GM12872 (cell line): ENCODE measurements around the gene CACNA2D1.

ENCODE experiments used
- TF ChIP-seq, protein P1 (sequence below): IDR thresholded peaks from 3 replicates; pipeline ENCODE4 v1.5.1; 2011; ENCODE audit warnings: low read depth, mild to moderate bottlenecking, low read length, moderate library complexity; ENCODE audit not compliant: insufficient read depth

CACNA2D1 gene

DNA sequence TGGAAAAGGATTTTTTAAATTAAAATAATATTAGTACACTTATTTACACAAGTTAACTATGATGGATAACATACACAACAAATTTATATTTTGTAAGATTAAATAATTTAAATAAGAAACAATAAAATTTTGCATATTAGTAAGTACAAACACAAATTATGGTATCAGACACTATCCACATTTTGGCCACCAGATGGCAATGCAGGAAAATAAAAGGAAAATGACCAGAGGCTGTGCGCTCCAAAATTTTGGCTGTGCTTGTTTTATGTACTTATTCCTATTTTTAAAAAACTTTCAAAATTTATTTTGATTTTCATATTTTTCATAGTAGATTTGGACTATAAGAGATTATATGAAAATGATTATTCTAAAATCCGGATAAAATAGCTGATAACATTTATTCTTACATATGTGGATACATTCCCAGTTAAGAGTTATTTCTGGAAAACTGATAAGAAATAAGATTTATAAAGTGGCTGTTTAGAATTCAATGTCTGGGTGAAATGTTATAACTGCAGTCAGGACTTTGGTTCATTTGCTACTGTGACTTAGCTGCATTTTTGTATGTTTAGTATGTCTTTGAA lies 399.0 kb downstream of the CACNA2D1 start:
- TF ChIP-seq, protein P1, sequence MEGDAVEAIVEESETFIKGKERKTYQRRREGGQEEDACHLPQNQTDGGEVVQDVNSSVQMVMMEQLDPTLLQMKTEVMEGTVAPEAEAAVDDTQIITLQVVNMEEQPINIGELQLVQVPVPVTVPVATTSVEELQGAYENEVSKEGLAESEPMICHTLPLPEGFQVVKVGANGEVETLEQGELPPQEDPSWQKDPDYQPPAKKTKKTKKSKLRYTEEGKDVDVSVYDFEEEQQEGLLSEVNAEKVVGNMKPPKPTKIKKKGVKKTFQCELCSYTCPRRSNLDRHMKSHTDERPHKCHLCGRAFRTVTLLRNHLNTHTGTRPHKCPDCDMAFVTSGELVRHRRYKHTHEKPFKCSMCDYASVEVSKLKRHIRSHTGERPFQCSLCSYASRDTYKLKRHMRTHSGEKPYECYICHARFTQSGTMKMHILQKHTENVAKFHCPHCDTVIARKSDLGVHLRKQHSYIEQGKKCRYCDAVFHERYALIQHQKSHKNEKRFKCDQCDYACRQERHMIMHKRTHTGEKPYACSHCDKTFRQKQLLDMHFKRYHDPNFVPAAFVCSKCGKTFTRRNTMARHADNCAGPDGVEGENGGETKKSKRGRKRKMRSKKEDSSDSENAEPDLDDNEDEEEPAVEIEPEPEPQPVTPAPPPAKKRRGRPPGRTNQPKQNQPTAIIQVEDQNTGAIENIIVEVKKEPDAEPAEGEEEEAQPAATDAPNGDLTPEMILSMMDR, result peak; percentile 37; the same call in 2 of the 3 replicates

GRCh38 chr7:82039621-82040020 lies 404.0 kb downstream of the CACNA2D1 start:
- TF ChIP-seq, protein P1, result no peak

GRCh38 chr7:82036146-82036886 lies 407.3 kb downstream of the CACNA2D1 start:
- TF ChIP-seq, protein P1, result no peak

DNA sequence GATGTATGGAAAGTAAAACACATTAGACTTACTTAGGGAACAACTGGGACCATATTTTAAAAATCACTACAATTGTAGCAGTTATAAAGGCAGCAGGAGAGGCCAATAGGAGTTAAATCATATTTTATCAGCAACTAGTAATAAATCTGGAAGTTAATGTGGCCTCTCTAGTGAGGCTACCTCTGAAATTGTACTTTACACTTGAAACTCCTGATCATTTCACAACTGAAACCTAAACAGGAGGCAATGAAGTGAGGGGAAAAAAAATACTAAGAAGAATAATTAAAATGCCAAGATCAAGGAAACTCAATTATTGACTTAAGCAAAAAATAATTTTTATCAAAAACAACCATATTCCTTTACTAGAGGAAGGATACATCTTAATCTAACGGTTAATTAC lies 408.1 kb downstream of the CACNA2D1 start:
- TF ChIP-seq, protein P1, result no peak

DNA sequence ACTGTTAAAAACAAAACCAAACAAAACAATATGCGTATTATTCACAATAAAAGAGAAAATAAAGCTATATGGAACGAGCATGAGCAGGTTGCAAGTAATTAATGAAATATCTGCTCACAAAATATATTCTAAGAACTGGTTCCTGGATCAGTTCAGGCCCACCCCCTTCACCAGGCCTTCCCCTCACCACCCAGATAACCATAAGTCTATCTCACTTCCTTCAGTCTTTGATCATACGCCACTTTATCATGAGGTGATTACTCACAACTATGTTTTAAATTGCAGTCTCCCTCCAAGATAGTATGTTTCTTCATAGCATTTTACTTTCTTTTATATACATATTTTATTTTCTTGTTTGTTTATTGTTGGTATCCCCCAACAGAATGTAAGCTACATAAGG lies 410.7 kb downstream of the CACNA2D1 start:
- TF ChIP-seq, protein P1, result no peak

- TF ChIP-seq, protein P1, result no peak
Measured at GRCh38 chr7:82029236-82029913, 414.2 kb downstream of the CACNA2D1 start.

- TF ChIP-seq, protein P1, result no peak
Measured at GRCh38 chr7:82028097-82028496, 415.5 kb downstream of the CACNA2D1 start.
